GM19099 (cell line): ENCODE measurements around the gene CORO2B.

Source experiments
- POLR2A ChIP-seq: IDR thresholded peaks from 3 replicates; pipeline ENCODE4 v1.6.1; 2011; ENCODE audit warnings: low read depth; ENCODE audit not compliant: insufficient read length; ENCODE audit errors: extremely low read depth

The CORO2B gene

GRCh38 chr15:68763063-68763462, 184.3 kb downstream of the CORO2B start:
- no peak for TF ChIP-seq POLR2A

- TF ChIP-seq POLR2A: no peak
Observed at GRCh38 chr15:68764090-68764489, 185.3 kb downstream of the CORO2B start.

GRCh38 chr15:68765602-68766368, 187.0 kb downstream of the CORO2B start:
- TF ChIP-seq POLR2A: no peak

- no peak for TF ChIP-seq POLR2A
Observed at GRCh38 chr15:68767833-68768232, 189.0 kb downstream of the CORO2B start.

- no peak for TF ChIP-seq POLR2A
Observed at GRCh38 chr15:68768321-68768720, 189.5 kb downstream of the CORO2B start.

- no peak for TF ChIP-seq POLR2A
Observed at GRCh38 chr15:68769702-68770101, 190.9 kb downstream of the CORO2B start.

GRCh38 chr15:68770216-68770615, 191.4 kb downstream of the CORO2B start:
- no peak for TF ChIP-seq POLR2A

- TF ChIP-seq POLR2A: no peak
Observed at GRCh38 chr15:68773036-68773435, 194.2 kb downstream of the CORO2B start.

- no peak for TF ChIP-seq POLR2A
Observed at GRCh38 chr15:68774120-68774519, 195.3 kb downstream of the CORO2B start.

GRCh38 chr15:68774521-68775235, 195.9 kb downstream of the CORO2B start:
- TF ChIP-seq POLR2A: no peak

GRCh38 chr15:68775236-68775577, 196.4 kb downstream of the CORO2B start:
- TF ChIP-seq POLR2A: no peak

- no peak for TF ChIP-seq POLR2A
Observed at GRCh38 chr15:68775671-68776476, 197.1 kb downstream of the CORO2B start.

GRCh38 chr15:68776477-68777270, 197.9 kb downstream of the CORO2B start:
- no peak for TF ChIP-seq POLR2A
